Keratinocyte (primary cell): ENCODE measurements around the gene MKLN1. TPM values are rescaled to one million over a fixed set of nuclear protein-coding genes. Genes with fewer than 3 reads are reported as not detected.

Experiments
- DNase-seq: peaks from one replicate; pipeline ENCODE4 v3.0.0-alpha.2; 2011; ENCODE audit warnings: low read depth, missing footprints, low spot score
- FAIRE-seq: peaks from 2 replicates; lab custom pipeline; 2011; peaks lifted over from hg19 to GRCh38; lab: Jason Lieb, UNC
- H2AFZ ChIP-seq: 2 replicates; pipeline ENCODE4 v1.6.0; 2012; ENCODE audit warnings: low read length, control low read depth, inconsistent platforms; ENCODE audit not compliant: control insufficient read depth
- H3K27ac ChIP-seq: 2 replicates; pipeline ENCODE4 v1.5.1; 2011; ENCODE audit warnings: low read length; ENCODE audit not compliant: control insufficient read depth, insufficient read depth
- H3K27me3 ChIP-seq: 3 replicates; pipeline ENCODE4 v1.6.0; 2011; ENCODE audit warnings: low read length; ENCODE audit not compliant: control insufficient read depth, insufficient read depth; ENCODE audit errors: extremely low read depth
- H3K36me3 ChIP-seq, 2 experiments: 2 replicates in 1 of 2; 3 replicates in 1 of 2; pipeline ENCODE4 v1.5.1; 2011; ENCODE audit warnings: low read length in 2 of 2, mild to moderate bottlenecking in 1 of 2; ENCODE audit not compliant: control insufficient read depth in 2 of 2, insufficient read depth in 2 of 2; ENCODE audit errors: extremely low read depth in 1 of 2
- H3K4me1 ChIP-seq: 3 replicates; pipeline ENCODE4 v1.5.1; 2011; ENCODE audit warnings: low read length; ENCODE audit not compliant: control insufficient read depth, insufficient read depth; ENCODE audit errors: extremely low read depth
- H3K4me2 ChIP-seq: 3 replicates; pipeline ENCODE4 v1.6.0; 2011; ENCODE audit warnings: low read depth, low read length; ENCODE audit not compliant: control insufficient read depth, insufficient read depth; ENCODE audit errors: extremely low read depth
- H3K4me3 ChIP-seq, 3 experiments: fragments of 200-600 bp in 1 of 3; sonication (generic) in 1 of 3; 2 replicates in 2 of 3; 3 replicates in 1 of 3; pipeline ENCODE4 v1.5.1; 2011 to 2016; ENCODE audit warnings: low read length in 3 of 3, mild to moderate bottlenecking in 3 of 3, control low read depth in 2 of 3, inconsistent platforms in 1 of 3, low read depth in 1 of 3, mixed read lengths in 1 of 3, mixed run types in 1 of 3, moderate library complexity in 1 of 3; ENCODE audit not compliant: control insufficient read depth in 2 of 3, insufficient read depth in 2 of 3; ENCODE audit errors: extremely low read depth in 1 of 3
- H3K79me2 ChIP-seq: 2 replicates; pipeline ENCODE4 v1.6.0; 2012; ENCODE audit warnings: low read length; ENCODE audit not compliant: control insufficient read depth, insufficient read depth
- H3K9ac ChIP-seq: 3 replicates; pipeline ENCODE4 v1.6.0; 2011; ENCODE audit warnings: low read length; ENCODE audit not compliant: control insufficient read depth, insufficient read depth; ENCODE audit errors: extremely low read depth
- H3K9me1 ChIP-seq: 3 replicates; pipeline ENCODE4 v1.6.0; 2011; ENCODE audit warnings: low read length; ENCODE audit not compliant: control insufficient read depth, insufficient read depth; ENCODE audit errors: extremely low read depth
- H3K9me3 ChIP-seq: 2 replicates; pipeline ENCODE4 v1.5.1; 2012; ENCODE audit warnings: low read depth, low read length; ENCODE audit not compliant: control insufficient read depth
- H4K20me1 ChIP-seq: 3 replicates; pipeline ENCODE4 v1.6.0; 2011; ENCODE audit warnings: low read length; ENCODE audit not compliant: control insufficient read depth, insufficient read depth; ENCODE audit errors: extremely low read depth
- EZH2 ChIP-seq: IDR thresholded peaks from one replicate; pipeline ENCODE4 v1.6.1; 2012; ENCODE audit warnings: inconsistent platforms, mild to moderate bottlenecking, low read length, moderate library complexity
- dilution Hi-C: fragments of 300-500 bp; cut with MboI; formaldehyde crosslinking; loops from one replicate; pipeline ENCODE4 v1.7.0; 2020; ENCODE audit warnings: low sequenced_read_pairs; ENCODE audit not compliant: extremely low pct_ligation_motif_present
- polyA plus RNA-seq, 5 experiments: library from polyadenylated mRNA; depleted of rRNA in 3 of 5; stranded (reverse) in 3 of 5; stranded (forward) in 1 of 5; unstranded in 1 of 5; fragments of >200 nt; gene quantifications; 1 replicate in 1 of 5; 2 replicates in 3 of 5; 3 replicates in 1 of 5; pipeline versions ENCODE4 v1.2.1 to v1.2.3, GENCODE V29; 2011 to 2012; ENCODE audit warnings: missing spikeins in 2 of 5, low read depth in 1 of 5, low replicate concordance in 1 of 5
- TF ChIP-seq, protein P1 (sequence below), 3 experiments: IDR thresholded peaks in 1 of 3; conservative IDR thresholded peaks in 1 of 3; optimal IDR thresholded peaks in 1 of 3; 2 replicates in 2 of 3; 3 replicates in 1 of 3; pipeline versions ENCODE3 to v1.5.1; 2011; ENCODE audit warnings: low read length in 3 of 3, mild to moderate bottlenecking in 3 of 3, moderate library complexity in 2 of 3, control low read depth in 1 of 3, inconsistent platforms in 1 of 3; ENCODE audit not compliant: insufficient read depth in 2 of 3; ENCODE audit errors: extremely low read depth in 1 of 3

Gene MKLN1
- polyA plus RNA-seq, 1 donor (not counting 4 experiments of a cell fraction or from before 2014, with no cell fraction given), result 43.8 TPM

DNA sequence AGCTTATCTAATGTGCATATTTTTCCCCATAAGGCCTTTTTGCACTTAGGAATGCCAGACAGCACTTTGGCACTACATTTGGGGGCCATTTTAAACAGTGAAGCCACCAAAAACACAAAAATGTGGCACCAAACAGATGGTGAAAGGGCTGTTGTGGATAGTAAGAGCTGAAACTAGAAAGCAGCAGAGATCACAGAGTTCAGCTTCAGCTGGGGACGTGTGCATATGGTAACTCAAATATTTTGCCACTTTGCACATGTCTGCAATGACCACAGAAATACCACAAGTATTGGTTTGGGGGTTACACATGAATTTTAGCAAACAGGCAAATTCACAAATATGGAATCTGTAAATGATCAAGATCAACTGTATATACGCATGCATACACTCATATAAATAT, 155.9 kb downstream of the MKLN1 start:
- FAIRE-seq, result no peak
- no peak overlapping the region for H2AFZ ChIP-seq
- TF ChIP-seq EZH2, result no peak
- TF ChIP-seq, protein P1, sequence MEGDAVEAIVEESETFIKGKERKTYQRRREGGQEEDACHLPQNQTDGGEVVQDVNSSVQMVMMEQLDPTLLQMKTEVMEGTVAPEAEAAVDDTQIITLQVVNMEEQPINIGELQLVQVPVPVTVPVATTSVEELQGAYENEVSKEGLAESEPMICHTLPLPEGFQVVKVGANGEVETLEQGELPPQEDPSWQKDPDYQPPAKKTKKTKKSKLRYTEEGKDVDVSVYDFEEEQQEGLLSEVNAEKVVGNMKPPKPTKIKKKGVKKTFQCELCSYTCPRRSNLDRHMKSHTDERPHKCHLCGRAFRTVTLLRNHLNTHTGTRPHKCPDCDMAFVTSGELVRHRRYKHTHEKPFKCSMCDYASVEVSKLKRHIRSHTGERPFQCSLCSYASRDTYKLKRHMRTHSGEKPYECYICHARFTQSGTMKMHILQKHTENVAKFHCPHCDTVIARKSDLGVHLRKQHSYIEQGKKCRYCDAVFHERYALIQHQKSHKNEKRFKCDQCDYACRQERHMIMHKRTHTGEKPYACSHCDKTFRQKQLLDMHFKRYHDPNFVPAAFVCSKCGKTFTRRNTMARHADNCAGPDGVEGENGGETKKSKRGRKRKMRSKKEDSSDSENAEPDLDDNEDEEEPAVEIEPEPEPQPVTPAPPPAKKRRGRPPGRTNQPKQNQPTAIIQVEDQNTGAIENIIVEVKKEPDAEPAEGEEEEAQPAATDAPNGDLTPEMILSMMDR (optimal IDR thresholded peaks at IDR 0.05 in 1 of 3, IDR thresholded peaks at IDR 0.05 in 1 of 3, conservative IDR thresholded peaks at IDR 0.05 in 1 of 3; ENCODE audit: extremely low read depth in 1 of 3, insufficient read depth in 2 of 3, low read length in 3 of 3), result no peak

DNA sequence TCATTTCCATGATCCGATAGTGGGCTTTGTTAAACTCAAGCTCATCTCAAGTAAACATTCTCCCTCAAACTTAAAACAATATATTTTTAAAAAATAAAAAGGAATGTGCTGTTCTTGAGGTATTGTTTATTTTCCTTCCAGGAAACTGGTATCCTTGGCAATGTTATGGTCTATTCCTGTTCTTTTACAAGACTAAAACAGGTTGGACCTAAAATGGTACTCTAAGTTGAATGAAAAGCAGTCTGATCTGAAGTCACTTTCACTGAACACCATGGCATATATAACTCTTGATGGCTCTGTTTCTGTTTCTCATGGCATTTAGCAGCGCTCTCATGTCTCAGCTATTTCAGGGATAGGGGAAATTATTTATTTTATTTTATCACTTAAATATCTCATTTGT, 158.7 kb downstream of the MKLN1 start:
- TF ChIP-seq, protein P1 (optimal IDR thresholded peaks at IDR 0.05 in 1 of 3, IDR thresholded peaks at IDR 0.05 in 1 of 3, conservative IDR thresholded peaks at IDR 0.05 in 1 of 3; ENCODE audit: extremely low read depth in 1 of 3, insufficient read depth in 2 of 3, low read length in 3 of 3), result no peak
- no peak for TF ChIP-seq EZH2
- Histone ChIP-seq H3K4me1 (no peaks in the 10 kb centered on the region), H3K27me3 (no peaks in the 10 kb centered on the region), H3K4me3 (no peak overlapping the region), H3K79me2 (no peaks in the 10 kb centered on the region), H3K9me1 (no peaks in the 10 kb centered on the region), H3K36me3 (peaks cover 2 to 3% of the 10 kb centered on the region in 2 experiments), H3K27ac (no peak overlapping the region), H3K9ac (no peak overlapping the region), H3K9me3 (no peaks in the 10 kb centered on the region), H3K4me2 (no peak overlapping the region), H2AFZ (no peak overlapping the region), H4K20me1 (no peaks in the 10 kb centered on the region)
- dilution Hi-C loops, result no loop called here
- DNase-seq (no peak), FAIRE-seq (no peak)

More for the DNA sequence above, 155.9 kb downstream of the MKLN1 start:
- no peaks in the 10 kb centered on the region for H3K27me3 ChIP-seq
- dilution Hi-C loops, result no loop called here
- H3K36me3 ChIP-seq, result peaks cover 2 to 4% of the 10 kb centered on the region in 2 experiments
- no peak for DNase-seq
- H3K9me3 ChIP-seq, result no peaks in the 10 kb centered on the region
- H3K79me2 ChIP-seq, result no peaks in the 10 kb centered on the region
- no peaks in the 10 kb centered on the region for H3K4me1 ChIP-seq
- no peak overlapping the region for H3K4me2 ChIP-seq
- H3K27ac ChIP-seq, result no peak overlapping the region
- H3K4me3 ChIP-seq, result no peak overlapping the region
- H3K9me1 ChIP-seq, result no peaks in the 10 kb centered on the region
- no peaks in the 10 kb centered on the region for H4K20me1 ChIP-seq
- no peak overlapping the region for H3K9ac ChIP-seq
